Hepatocyte (in vitro differentiated cells): ENCODE data around the gene IRF2. TPM values are rescaled to one million over a fixed set of nuclear protein-coding genes. Genes with fewer than 3 reads are reported as not detected.

ENCODE experiments used
- DNase-seq: peaks from one replicate; pipeline ENCODE4 v3.0.0-alpha.2; 2016; ENCODE audit warnings: low spot score
- H2AFZ ChIP-seq: fragments of 200-600 bp; sonication (generic); 2 replicates; pipeline ENCODE4 v1.6.0; 2016; ENCODE audit warnings: antibody characterized with exemption, mild to moderate bottlenecking
- H3K27ac ChIP-seq: fragments of 200-600 bp; sonication (generic); 2 replicates; pipeline ENCODE4 v1.5.1; 2016; ENCODE audit warnings: mild to moderate bottlenecking
- H3K27me3 ChIP-seq: fragments of 200-600 bp; sonication (generic); 2 replicates; pipeline ENCODE4 v1.6.1; 2016
- H3K36me3 ChIP-seq: fragments of 200-600 bp; sonication (generic); replicated peaks from 2 replicates; pipeline ENCODE4 v1.5.1; 2016; ENCODE audit warnings: low read depth; ENCODE audit not compliant: insufficient read depth
- H3K4me1 ChIP-seq: fragments of 200-600 bp; sonication (generic); 2 replicates; pipeline ENCODE4 v1.5.1; 2016; ENCODE audit warnings: mild to moderate bottlenecking, moderate library complexity; ENCODE audit not compliant: insufficient read depth
- H3K4me2 ChIP-seq: fragments of 200-600 bp; sonication (generic); 2 replicates; pipeline ENCODE4 v1.6.0; 2016
- H3K4me3 ChIP-seq: fragments of 200-600 bp; sonication (generic); 2 replicates; pipeline ENCODE4 v1.5.1; 2016; ENCODE audit warnings: mild to moderate bottlenecking
- H3K79me2 ChIP-seq: fragments of 200-600 bp; sonication (generic); 2 replicates; pipeline ENCODE4 v1.6.0; 2017; ENCODE audit warnings: mild to moderate bottlenecking
- H3K9me2 ChIP-seq: fragments of 200-600 bp; sonication (generic); replicated peaks from 2 replicates; pipeline ENCODE4 v1.6.0; 2017; ENCODE audit warnings: mild to moderate bottlenecking; ENCODE audit not compliant: insufficient read depth
- H3K9me3 ChIP-seq: fragments of 200-600 bp; sonication (generic); 2 replicates; pipeline ENCODE4 v1.5.1; 2016; ENCODE audit warnings: low read depth, mild to moderate bottlenecking
- H4K20me1 ChIP-seq: fragments of 200-600 bp; sonication (generic); 2 replicates; pipeline ENCODE4 v1.6.0; 2016; ENCODE audit warnings: mild to moderate bottlenecking; ENCODE audit not compliant: insufficient read depth, poor library complexity, severe bottlenecking
- CTCF ChIP-seq: fragments of 200-600 bp; sonication (generic); IDR thresholded peaks from 2 replicates; pipeline ENCODE4 v1.5.1; 2016; ENCODE audit warnings: antibody characterized with exemption, mild to moderate bottlenecking; ENCODE audit not compliant: poor library complexity
- EZH2 ChIP-seq: fragments of 200-600 bp; sonication (generic); IDR thresholded peaks from 2 replicates; pipeline ENCODE4 v1.6.1; 2016; ENCODE audit warnings: antibody characterized with exemption, mild to moderate bottlenecking, borderline replicate concordance
- EZH2phosphoT487 ChIP-seq: fragments of 200-600 bp; sonication (generic); IDR thresholded peaks from one replicate; pipeline ENCODE4 v1.6.1; 2018; ENCODE audit warnings: antibody characterized with exemption, mild to moderate bottlenecking, low read depth, moderate library complexity; ENCODE audit not compliant: unreplicated experiment, severe bottlenecking
- WGBS: methylation state at CpG from one replicate; pipeline ENCODE4 v1.1.6; 2016; ENCODE audit warnings: low lambda C conversion rate; ENCODE audit errors: missing lambda C conversion rate; 5-methylcytosine and 5-hydroxymethylcytosine counted together
- polyA plus RNA-seq: library from polyadenylated mRNA; unstranded; fragments of >200 nt; fragmentation: Nextera tagmentation; extraction: Ambion mirVana; gene quantifications from 2 replicates; pipeline ENCODE4 v1.2.1, GENCODE V29; 2016
- total RNA-seq: library from RNA; depleted of rRNA; stranded (reverse); fragments of >200 nt; gene quantifications from 2 replicates; pipeline ENCODE4 v1.2.3, GENCODE V29; 2014

The IRF2 gene
- total and polyA plus RNA-seq, 2 experiments from 2014 or later, result 17.7 to 41.1 TPM

- Histone ChIP-seq H3K36me3 (peaks cover 5% of the 10 kb centered on the region), H3K4me1 (no peaks in the 10 kb centered on the region), H3K27me3 (no peaks in the 10 kb centered on the region), H3K4me3 (no peak overlapping the region), H3K9me2 (no peaks in the 10 kb centered on the region), H2AFZ (no peak overlapping the region), H3K9me3 (no peaks in the 10 kb centered on the region), H4K20me1 (no peaks in the 10 kb centered on the region), H3K4me2 (no peak overlapping the region), H3K79me2 (no peaks in the 10 kb centered on the region), H3K27ac (no peak overlapping the region)
- WGBS, result 96% methylated on average over 17 of the region's 17 CpGs
- TF ChIP-seq EZH2, result no peak
- TF ChIP-seq CTCF, result no peak
- no peak for TF ChIP-seq EZH2phosphoT487
- DNase-seq, result no peak
Measured at GRCh38 chr4:184392748-184393559, 81.4 kb downstream of the IRF2 start.

- Histone ChIP-seq H3K27ac (no peak overlapping the region), H3K36me3 (peaks cover 5% of the 10 kb centered on the region)
Measured at GRCh38 chr4:184392316-184392715, 82.0 kb downstream of the IRF2 start.

GRCh38 chr4:184389978-184390900 is 84.1 kb downstream of the IRF2 start:
- Histone ChIP-seq H3K79me2 (no peaks in the 10 kb centered on the region), H3K4me1 (peaks cover 25% of the 10 kb centered on the region), H2AFZ (no peak overlapping the region), H3K4me2 (no peak overlapping the region), H3K9me2 (no peaks in the 10 kb centered on the region), H3K9me3 (no peaks in the 10 kb centered on the region), H3K27me3 (no peaks in the 10 kb centered on the region), H3K27ac (no peak overlapping the region), H4K20me1 (no peaks in the 10 kb centered on the region), H3K36me3 (peaks cover 5% of the 10 kb centered on the region), H3K4me3 (no peak overlapping the region)
- no peak for TF ChIP-seq EZH2
- TF ChIP-seq EZH2phosphoT487, result no peak
- TF ChIP-seq CTCF, result no peak
- no peak for DNase-seq
- 86% methylated on average over 23 of the region's 24 CpGs for WGBS

More at GRCh38 chr4:184392316-184392715, 82.0 kb downstream of the IRF2 start:
- Histone ChIP-seq H2AFZ (no peak overlapping the region), H3K4me1 (peaks cover 5% of the 10 kb centered on the region), H3K9me2 (no peaks in the 10 kb centered on the region), H3K27me3 (no peaks in the 10 kb centered on the region), H3K9me3 (no peaks in the 10 kb centered on the region), H3K4me3 (no peak overlapping the region), H3K4me2 (no peak overlapping the region), H3K79me2 (no peaks in the 10 kb centered on the region), H4K20me1 (no peaks in the 10 kb centered on the region)
- 96% methylated on average over 6 of the region's 6 CpGs for WGBS
- TF ChIP-seq EZH2phosphoT487 (no peak), CTCF (no peak), EZH2 (no peak)
- DNase-seq, result no peak
